GM21786 (cell line): ENCODE data around the gene PSMB8.
"Not testable (repeated sequence)": the region's sequence is repeated elsewhere in the genome, so short reads cannot be mapped to it uniquely, and the experiment has no call there.

Source experiments
- ATAC-seq: cut with Tn5 transposase; IDR thresholded peaks from one replicate; pipeline ENCODE4 v1.9.1; 2021; ENCODE audit not compliant: unreplicated experiment

Gene PSMB8

GRCh38 chr6:32838114-32838958 is 5.5 kb downstream of the PSMB8 start, which contains the start of gene TAP2:
TAP2 (minus strand) TSS chr6:32838739; CDS start chr6:32838233, 506 bp downstream.
- ATAC-seq = peak; percentile 70

- no peak for ATAC-seq
These were observed 6.2 kb downstream of the PSMB8 start for GRCh38 chr6:32837651-32838113.

- no peak for ATAC-seq
These were observed 7.0 kb downstream of the PSMB8 start for GRCh38 chr6:32836873-32837272.

- no peak for ATAC-seq
These were observed 8.5 kb downstream of the PSMB8 start for GRCh38 chr6:32835167-32835893.

- no peak for ATAC-seq
These were observed 10.2 kb downstream of the PSMB8 start for GRCh38 chr6:32833664-32834063.

- ATAC-seq = no peak
These were observed 11.3 kb downstream of the PSMB8 start for GRCh38 chr6:32832535-32832934.

GRCh38 chr6:32830936-32831335 is 12.9 kb downstream of the PSMB8 start:
- ATAC-seq = no peak

GRCh38 chr6:32830017-32830416 is 13.8 kb downstream of the PSMB8 start:
- no peak for ATAC-seq

- ATAC-seq = no peak
These were observed 14.4 kb downstream of the PSMB8 start for GRCh38 chr6:32829495-32829894.

GRCh38 chr6:32827025-32827424 is 16.8 kb downstream of the PSMB8 start:
- no peak for ATAC-seq

GRCh38 chr6:32825966-32826365 is 17.9 kb downstream of the PSMB8 start:
- ATAC-seq = no peak

- no peak for ATAC-seq
These were observed 24.1 kb downstream of the PSMB8 start for GRCh38 chr6:32819729-32820128.

GRCh38 chr6:32818867-32819266 is 25.0 kb downstream of the PSMB8 start:
- no peak for ATAC-seq

GRCh38 chr6:32816746-32817204 is 27.1 kb downstream of the PSMB8 start, which contains the start of gene HLA-DOB:
HLA-DOB (minus strand) TSS chr6:32817002; CDS start chr6:32816951, 51 bp downstream.
- peak; percentile 58 for ATAC-seq

GRCh38 chr6:32815996-32816395 is 27.9 kb downstream of the PSMB8 start:
- no peak for ATAC-seq

GRCh38 chr6:32815115-32815514 is 28.7 kb downstream of the PSMB8 start:
- ATAC-seq = no peak

- ATAC-seq = no peak
These were observed 29.7 kb downstream of the PSMB8 start for GRCh38 chr6:32814145-32814544.

- no peak for ATAC-seq
These were observed 34.7 kb downstream of the PSMB8 start for GRCh38 chr6:32809171-32809570.

GRCh38 chr6:32807020-32807580 is 36.7 kb downstream of the PSMB8 start:
- ATAC-seq = no peak

- ATAC-seq = not testable (repeated sequence)
These were observed 38.4 kb downstream of the PSMB8 start for GRCh38 chr6:32805404-32805803.

- ATAC-seq = no peak
These were observed 40.4 kb downstream of the PSMB8 start for GRCh38 chr6:32803416-32803815.
